IMR-90 (cell line): Measurements from ENCODE around the gene CAMTA1.

ENCODE experiments used
- BHLHE40 ChIP-seq: fragments of 150-350 bp; IDR thresholded peaks from 2 replicates; pipeline ENCODE4 v1.6.1; 2016; ENCODE audit warnings: mild to moderate bottlenecking, low read depth, low read length
- CHD1 ChIP-seq: IDR thresholded peaks from 2 replicates; pipeline ENCODE4 v1.6.1; 2012; ENCODE audit warnings: low read depth, low read length, improper control_type of control experiment
- CTCF ChIP-seq: conservative IDR thresholded peaks from 2 replicates; pipeline ENCODE4 v1.5.1; 2012; ENCODE audit warnings: mild to moderate bottlenecking, low read depth, low read length, improper control_type of control experiment
- ELK1 ChIP-seq: fragments of 150-350 bp; IDR thresholded peaks from 2 replicates; pipeline ENCODE4 v1.6.1; 2016; ENCODE audit warnings: low read depth, mild to moderate bottlenecking, low read length, moderate library complexity, borderline replicate concordance
- FOS ChIP-seq: fragments of 150-350 bp; IDR thresholded peaks from 2 replicates; pipeline ENCODE4 v1.6.1; 2016; ENCODE audit warnings: low read depth, low read length
- MAFK ChIP-seq: IDR thresholded peaks from 2 replicates; pipeline ENCODE4 v1.6.1; 2012; ENCODE audit warnings: low read depth, low read length, improper control_type of control experiment
- MAZ ChIP-seq: IDR thresholded peaks from 2 replicates; pipeline ENCODE4 v1.6.1; 2012; ENCODE audit warnings: low read depth, mild to moderate bottlenecking, low read length, improper control_type of control experiment, moderate library complexity, borderline replicate concordance
- MXI1 ChIP-seq: IDR thresholded peaks from 2 replicates; pipeline ENCODE4 v1.6.1; 2012; ENCODE audit warnings: low read depth, mild to moderate bottlenecking, low read length, moderate library complexity, borderline replicate concordance
- POLR2A ChIP-seq: IDR thresholded peaks from 2 replicates; pipeline ENCODE4 v1.6.1; 2012; ENCODE audit warnings: mild to moderate bottlenecking, low read depth, low read length
- RAD21 ChIP-seq: IDR thresholded peaks from 2 replicates; pipeline ENCODE4 v1.6.1; 2012; ENCODE audit warnings: low read length, improper control_type of control experiment
- RCOR1 ChIP-seq: IDR thresholded peaks from 2 replicates; pipeline ENCODE4 v1.6.1; 2012; ENCODE audit warnings: mild to moderate bottlenecking, low read length, improper control_type of control experiment; ENCODE audit not compliant: insufficient replicate concordance
- RFX5 ChIP-seq: IDR thresholded peaks from 2 replicates; pipeline ENCODE4 v1.8.0; 2012; ENCODE audit warnings: low read depth, mild to moderate bottlenecking, low read length, moderate library complexity
- SMC3 ChIP-seq: fragments of 150-350 bp; IDR thresholded peaks from 2 replicates; pipeline ENCODE4 v1.6.1; 2016; ENCODE audit warnings: low read depth, mild to moderate bottlenecking, antibody characterized with exemption, low read length, moderate library complexity

GRCh38 chr1:7015022-7015421 is 229.8 kb downstream of the CAMTA1 start:
- no peak for TF ChIP-seq POLR2A
- no peak for TF ChIP-seq BHLHE40
- no peak for TF ChIP-seq RFX5
- TF ChIP-seq CTCF: no peak
- no peak for TF ChIP-seq SMC3
- no peak for TF ChIP-seq RAD21
- no peak for TF ChIP-seq RCOR1
- no peak for TF ChIP-seq ELK1
- no peak for TF ChIP-seq MXI1
- TF ChIP-seq MAFK: no peak
- TF ChIP-seq MAZ: no peak
- no peak for TF ChIP-seq FOS
- TF ChIP-seq CHD1: no peak
